ENCODE measurements around the gene ZFHX3.

The ZFHX3 gene

DNA sequence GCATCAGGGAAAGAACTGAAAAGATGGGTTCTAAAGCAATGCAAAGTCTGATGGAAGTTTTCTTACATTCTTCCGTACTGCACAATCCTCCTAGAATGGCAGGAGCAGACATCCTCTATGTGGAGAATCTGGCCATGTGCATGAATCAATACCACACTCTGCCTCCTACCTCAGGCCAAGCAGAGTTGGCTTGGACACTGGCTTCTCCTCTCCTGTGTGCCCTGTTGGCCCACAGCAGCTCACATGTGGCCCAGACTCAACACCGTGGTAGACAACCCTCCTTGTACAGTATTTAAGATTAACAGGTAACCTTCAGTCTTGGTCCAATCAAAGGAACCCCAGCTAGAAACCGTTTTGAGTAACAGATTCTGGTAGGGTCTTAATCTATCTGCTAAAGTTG lies 101.9 kb downstream of the ZFHX3 start:
- DNase-seq: no peak

DNA sequence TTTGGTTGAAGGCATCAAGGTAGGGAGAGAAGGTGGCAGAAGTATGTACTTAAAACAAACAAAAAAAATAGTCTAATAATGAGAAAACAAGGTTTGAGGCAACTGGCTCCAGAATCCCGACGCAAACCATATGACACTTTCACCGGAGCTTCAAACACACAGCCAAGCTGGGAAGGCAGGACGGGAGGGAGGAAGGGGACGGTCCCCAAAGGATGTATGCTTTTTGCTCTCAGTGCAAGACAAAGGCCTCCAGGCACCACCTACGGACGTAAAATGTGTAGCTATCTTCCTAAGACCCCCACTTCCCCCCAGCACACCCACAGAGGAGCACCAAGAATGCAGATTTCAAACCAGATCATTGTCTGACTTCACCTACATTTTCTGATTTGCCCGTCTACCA lies 102.3 kb downstream of the ZFHX3 start:
- DNase-seq: no peak

DNA sequence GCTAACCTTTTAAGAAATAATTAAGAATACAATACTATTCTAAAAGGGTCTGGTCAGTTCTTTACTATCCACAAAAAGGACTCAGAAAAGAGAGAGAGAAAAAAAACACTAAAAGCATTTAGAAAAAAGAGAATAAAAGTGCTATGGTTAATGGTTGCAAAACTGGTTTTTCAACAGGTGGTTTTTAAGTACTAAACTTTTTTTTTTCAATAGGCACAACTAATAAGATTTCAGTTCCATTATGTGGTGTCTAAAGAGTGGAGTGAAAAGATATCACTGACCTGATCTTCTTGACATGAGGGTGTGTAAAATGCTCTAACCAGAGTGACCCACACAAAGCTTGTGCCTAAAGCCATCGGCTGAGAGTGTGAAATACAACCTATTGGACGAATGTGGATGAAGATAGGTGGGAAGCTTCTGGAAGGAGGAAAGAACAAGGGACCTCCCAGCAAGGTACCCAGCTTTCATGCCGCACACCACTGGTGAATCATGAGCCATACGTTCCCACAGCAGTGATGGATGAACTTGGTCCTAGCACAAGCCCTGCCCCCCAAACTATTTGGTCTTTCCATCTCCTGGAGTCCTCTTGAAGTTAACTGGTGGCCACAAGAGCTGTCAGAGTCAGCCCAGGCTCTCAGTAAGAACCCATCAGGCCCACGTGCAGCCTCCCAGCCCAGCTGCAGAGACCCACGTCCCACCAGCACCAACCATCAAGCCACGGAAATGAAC lies 103.0 kb downstream of the ZFHX3 start:
- no peak for DNase-seq

DNA sequence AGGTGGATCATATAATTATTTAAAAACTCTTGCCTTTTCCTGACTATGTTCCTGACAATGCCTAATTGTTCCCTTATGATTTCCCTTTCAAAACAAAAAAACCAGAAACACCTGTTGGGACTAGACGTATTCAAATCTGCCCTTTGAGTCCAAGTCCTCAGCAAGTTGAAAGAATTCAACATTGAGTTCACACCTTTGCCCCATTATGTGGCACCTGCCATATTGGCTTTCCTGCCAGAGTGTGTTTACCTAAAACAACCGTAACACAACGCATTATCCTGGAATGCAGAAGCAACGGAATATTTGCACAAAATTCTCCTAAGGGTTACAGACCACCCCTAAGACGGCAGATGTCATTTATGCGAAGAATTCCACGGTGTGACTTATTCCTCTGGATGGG lies 105.9 kb downstream of the ZFHX3 start:
- no peak for DNase-seq

DNA sequence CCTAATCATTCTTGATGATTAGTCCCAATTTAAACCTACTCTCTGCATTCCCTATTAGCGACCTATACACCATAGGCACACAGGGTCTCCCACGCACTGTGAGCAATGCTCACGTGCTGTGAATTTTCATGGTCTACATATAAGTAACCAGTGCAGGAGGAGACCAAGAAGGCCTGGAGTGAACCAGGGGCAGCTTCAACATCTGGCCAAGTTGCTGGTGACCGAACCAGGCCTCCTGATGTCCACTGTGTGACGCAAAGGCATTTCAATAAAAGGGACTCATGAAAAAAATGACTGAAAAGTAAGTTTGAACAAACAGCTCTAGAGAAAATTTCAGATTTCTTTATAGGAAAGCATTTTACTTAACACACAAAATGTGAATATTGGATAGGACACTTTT lies 107.0 kb downstream of the ZFHX3 start:
- DNase-seq: no peak

DNA sequence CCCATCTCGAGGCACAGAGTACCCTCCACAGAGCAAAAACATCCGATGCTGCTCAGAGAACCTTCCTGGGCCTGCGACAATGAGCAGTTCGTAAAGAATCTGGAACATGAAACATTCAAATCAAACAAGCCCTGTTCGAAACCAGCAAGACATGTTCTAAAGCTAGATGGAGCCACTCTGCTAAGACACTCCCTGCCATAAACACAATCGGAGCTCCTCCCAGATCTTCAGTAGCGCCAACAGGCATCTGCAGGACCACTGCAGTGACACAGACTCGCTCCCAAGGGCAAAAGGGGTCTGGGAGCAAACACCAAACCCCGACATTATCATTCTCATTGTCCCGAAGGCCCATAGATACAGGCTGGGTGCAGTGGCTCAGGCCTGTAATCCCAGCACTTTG lies 108.7 kb downstream of the ZFHX3 start:
- DNase-seq: no peak

DNA sequence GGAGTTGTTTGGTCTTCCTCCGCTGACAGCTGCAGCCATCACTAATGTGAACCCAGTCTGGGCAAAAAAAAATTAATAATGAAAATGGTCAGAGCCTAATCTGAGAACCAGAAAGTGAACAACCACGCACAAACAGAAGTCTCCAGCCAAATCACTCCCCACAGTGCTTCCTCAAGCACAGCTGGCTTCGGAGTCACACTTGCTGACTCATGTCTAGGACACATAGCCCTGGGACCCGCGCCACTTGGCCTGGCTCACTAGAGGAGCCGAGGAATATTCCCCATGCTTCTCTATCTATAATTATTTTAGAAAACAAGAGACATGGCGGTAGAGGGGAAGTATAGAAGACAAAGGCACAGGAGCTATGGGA lies 109.1 kb downstream of the ZFHX3 start:
- no peak for DNase-seq

DNA sequence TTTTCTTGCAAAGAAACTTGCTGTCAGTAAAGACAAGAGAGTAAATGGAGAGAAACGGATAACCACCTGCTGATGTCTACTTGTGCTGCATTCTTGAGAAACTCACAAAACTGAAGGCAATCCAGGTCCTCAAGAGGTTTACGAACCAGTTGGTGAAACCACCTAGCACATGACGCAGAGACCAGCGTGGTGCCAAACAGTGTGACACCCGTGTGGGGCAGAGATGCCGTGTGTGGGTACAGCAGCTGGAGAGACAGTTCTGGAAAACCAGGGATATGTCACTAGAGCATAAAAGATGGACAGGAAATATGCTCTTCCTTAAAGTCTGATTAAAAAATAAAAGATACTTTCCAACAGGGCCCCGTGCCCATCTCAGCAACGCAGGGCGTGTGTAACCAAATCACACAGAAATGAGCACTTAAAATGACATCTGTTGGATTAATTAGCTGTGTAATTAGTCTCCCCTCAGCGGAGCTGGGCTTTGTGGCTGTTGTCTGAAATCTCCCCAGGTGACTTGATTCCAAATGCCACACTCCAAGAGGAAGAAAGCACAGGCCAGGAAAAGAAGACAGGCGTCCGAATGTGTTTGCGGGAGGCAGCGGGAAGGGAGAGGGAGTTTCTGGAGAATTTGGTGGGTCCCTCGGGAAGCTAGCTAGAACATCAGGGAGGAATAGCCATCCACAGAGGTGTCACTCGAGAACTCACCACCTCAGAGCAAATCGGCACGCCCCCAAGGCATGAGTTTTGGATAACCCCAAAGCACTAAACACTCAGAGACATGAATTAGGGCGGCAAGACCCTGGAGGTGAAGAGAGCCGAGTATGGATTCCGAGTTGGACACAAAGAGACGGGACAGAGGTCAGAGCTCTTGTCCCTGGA lies 109.8 kb downstream of the ZFHX3 start:
- DNase-seq: no peak

DNA sequence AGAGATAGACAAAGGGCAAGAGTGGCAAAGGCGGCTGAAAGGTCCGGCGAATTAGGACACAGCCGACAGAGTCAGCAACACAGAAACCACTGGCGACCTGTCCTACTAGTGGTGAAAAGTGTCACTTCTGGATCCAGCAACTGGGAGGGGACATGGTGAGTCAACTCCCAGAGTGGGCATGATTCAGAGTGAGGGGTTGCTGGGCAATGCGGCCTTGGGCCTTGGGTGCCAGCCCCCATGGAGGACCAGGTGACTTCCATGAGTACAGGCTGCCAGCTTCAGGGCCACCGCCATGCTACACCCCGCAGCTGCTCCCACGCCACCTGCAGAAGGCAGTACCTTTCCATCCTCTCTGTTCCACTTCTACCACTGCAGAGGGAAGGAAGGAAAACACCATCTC lies 110.6 kb downstream of the ZFHX3 start:
- DNase-seq: no peak

DNA sequence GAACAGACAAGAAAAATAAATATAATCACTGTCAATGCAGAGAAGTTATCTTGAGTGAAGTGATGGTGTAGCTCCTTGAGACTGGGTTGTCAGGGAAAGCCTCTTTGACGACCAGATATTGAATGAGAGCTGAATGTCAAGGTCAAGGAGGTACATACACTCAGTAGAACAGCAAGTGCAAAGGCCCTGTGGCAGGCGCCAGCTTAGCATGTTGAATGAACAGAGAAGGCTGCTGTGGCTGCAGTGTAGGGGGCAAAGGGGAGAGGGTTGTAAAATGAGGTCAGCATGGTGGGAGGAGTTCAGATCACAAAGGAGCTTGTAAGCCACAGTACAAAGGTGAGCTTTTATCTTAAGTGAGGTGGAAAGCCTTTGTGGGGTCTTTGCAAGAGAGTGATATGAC lies 111.5 kb downstream of the ZFHX3 start:
- no peak for DNase-seq

DNA sequence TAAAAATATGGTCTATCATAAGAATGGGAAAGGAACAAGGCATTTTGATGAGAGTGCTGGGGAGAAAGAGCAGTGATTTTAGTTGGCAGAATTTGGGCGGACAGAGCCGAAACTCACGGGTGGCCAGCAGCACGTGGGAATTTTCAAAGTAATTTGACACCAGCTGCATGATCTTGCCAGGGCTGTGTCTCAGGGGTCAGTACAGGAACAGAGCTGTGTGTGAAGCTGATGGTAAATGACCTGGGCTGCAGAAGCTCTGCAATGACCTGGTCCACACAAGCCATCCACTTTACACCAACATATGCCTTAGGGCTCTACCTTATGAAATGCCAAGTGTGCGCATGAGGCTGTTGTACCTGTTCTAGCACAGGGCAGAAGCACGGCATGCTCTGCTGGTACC lies 112.0 kb downstream of the ZFHX3 start:
- no peak for DNase-seq

DNA sequence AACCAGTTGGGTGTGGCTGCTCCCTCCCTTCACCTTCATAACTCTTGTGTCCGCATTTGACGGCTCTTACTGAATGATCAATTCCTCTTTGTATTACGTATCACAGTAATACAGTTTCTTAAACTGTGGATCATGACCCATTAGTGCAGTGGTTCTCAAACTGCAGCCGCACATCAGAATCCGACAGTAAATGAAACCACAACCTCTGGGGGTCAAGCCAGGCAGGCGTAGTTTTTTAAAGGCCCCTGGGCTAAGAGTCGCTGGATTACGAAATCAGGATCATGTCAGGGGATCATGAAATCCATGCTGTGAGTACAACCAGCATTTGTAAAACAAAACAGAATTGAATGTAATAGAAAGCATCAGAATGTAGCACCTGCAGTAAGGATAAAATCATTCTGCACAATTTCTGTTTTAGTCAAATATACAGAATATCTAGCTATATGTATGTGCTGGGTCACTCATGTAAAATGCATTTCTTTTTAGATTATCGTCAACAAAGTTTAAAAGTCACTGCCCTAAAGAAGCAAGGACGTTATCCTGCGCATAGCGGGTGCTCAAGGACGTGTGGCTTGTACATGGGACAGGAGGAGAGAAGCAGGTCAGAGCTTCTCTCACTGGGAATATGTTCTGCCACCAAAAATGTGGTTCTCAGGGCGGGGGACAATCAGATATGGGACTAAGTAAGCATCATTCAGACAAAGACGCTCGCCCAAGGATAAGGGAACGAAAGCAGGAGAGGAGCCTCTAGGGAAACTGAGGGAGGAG lies 113.1 kb downstream of the ZFHX3 start:
- no peak for DNase-seq

DNA sequence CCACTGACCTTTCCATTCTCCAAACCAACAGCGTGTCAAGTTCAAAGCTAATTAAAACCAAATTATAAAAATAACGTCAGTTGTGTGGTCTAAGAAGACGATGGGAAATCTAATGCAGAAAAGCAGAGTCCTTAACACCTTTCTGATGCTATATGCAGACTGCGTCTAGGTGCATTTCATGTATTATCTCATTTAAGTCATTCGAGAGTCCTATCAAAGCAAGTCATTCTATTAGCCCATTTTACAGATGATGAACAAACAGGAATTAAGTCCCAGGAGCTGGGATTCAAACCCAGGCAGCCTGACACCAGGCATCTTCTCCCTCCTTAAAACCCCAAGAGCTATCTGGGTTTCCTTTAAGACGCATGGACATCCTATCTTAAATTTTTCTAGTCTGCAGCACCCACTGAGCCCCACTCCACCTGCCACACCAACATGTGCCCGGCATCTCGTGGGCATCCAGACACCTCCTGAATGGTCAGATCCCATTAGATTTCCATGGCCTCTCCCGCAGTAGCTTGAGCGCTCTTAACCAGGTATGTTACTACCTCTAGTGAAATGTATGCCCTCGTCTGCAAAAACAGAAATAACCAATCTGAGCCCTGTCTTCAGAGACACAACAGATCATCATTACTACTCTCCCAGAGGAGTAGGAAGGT lies 115.1 kb downstream of the ZFHX3 start:
- no peak for DNase-seq

DNA sequence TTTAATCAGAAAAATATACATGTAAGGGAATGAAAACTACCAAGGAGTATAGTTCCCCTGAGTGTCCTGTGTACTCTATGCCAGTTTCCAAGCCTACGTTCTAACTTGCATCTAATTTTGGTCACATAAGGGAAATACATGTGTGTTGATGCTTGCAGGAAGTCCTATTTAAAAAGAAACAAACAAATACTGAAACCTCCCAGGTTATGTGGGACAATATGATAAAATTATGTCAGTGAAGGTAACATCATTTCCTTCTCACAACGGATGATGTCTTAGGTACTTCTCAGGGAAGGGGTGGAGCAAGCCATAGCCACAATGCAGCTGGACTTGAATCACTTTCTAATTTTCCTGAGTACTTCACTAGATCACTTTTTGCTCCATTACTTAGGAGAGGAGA lies 115.9 kb downstream of the ZFHX3 start:
- no peak for DNase-seq

DNA sequence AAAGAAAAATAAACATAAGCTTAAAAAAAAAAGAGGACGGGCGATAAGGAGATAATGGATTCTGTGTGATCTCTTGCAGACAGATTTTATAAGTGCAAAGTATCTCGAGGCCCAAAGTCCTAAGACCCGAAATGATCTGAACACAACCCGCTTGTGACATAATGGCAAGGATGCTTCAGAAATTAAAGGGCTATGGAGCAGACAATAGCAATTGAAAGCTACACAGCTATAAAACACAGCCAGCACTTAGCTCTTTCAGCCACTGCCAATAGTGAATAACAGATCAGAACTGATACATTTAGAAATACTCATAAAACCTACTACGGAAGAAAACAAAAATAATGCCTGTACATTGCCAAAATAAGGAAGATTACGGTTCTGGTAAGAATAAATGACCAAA lies 117.5 kb downstream of the ZFHX3 start:
- no peak for DNase-seq

DNA sequence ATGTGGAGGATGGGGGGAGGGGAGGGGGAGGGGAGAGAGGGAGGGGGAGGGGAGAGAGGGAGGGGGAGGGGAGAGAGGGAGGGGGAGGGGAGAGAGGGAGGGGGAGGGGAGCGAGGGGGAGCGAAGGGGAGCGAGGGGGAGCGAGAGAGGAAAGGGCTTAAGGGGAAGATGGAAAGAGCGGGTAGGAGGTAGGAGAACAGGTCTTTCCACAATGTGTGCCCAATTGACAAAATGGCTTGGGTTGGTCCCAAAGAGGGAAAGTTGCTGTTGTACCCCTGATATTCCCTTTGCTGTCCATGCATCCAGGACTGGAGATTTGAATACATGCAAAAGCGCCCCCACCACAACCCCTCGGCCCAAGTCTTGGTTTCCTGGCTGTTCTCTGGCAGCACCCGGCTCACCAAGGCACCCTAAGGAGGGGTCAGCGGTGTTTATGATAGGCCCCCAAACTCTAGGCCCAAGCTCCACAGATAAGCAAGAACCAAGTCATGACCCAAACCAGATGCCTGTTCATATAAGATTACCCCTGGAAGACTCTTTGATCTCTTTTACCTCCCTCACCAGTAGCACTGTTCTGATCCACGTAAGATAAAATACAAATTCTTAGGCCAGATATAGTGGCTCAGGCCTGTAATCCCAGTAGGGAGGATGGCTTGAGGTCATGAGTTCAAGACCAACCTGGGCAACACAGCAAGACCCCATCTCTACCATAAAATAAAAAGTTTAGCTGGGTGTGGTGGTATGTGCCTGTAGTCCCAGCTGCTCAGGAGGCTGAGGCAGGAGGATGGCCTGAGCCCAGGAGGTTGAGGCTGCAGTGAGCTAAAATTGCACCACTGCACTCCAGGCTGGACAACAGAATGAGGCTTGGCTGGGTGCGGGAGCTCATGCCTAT lies 119.6 kb downstream of the ZFHX3 start:
- DNase-seq: no peak

DNA sequence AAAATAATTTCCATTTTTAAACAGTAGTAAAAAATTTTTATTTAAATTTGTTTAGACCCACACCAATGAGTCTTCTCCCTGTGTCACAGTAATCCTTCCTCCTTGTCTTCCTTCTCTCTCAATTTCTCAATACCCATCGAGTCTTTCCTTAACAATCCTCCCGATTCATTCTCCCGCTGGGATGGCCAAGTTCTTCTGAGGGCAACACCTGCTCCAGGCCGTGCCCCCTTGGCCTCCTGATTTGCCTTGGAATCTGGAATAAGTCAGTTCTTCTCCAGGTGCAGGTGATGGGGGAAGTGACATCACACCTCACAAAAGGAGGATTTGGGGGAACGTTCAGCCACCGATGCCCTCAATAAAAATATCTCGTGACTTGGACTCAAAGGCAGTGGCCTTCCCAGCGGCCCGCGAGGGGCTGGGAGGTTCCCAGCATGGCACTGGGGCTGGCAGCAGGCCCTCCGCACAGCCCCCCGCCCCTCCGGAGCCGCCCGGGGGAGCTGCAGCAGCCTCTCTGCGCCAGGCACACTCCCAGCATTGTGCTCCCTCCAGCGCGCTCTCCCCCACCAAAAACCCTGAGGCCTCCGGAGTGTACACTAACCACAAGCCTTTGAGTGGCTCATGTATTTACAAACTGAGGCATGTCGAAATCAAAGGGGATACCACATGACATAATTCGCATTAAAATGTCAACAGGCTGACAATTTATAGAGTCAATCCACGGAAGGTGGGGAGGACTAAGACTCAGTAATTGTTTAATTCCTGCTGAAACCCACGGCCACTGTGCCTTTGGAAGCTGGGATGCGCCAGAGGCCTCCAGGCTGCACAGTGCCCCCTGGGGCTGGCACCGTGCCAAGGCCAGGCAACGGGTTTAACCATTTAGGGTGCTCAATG lies 120.5 kb downstream of the ZFHX3 start:
- DNase-seq: no peak

DNA sequence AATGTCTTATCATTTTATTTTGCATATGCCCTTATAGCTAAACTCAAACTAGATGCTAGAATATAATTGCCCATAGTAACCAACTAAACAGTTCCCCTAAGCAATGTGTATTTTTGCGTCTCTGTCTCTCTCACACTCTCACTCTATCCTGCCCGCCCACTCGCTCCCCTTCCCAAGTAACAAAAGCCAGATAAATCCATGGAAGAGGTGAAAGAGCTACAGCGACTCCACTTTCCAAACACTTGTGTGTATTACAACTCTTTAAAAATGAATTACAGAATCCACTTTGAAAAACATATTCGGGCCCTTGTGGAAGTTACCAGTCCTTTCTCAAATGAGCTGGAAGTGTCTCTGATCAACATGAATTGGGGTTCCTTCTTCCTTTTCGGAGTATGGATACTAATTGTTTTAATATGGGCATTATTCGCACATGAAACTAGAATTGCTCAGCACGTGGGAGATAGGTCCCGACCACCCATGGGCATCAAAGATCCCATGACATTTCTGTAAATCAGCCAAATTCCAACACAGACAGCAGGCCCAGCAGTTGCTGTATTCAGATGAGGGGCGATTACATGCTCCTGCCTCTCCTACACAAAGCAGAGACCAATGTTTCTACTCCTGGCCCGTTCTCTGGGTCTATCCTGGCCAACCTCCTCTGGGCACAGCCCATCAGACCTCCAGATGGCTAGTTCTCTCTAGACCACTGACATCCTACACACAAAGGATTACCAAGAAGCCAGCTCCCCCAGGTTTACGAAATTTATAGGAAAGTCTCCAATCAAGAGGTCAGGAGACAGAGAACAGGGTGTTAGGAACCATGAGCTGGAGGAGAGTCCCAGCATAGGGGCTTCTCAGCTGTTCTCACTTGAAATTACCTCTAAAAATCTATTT lies 121.5 kb downstream of the ZFHX3 start:
- DNase-seq: no peak

DNA sequence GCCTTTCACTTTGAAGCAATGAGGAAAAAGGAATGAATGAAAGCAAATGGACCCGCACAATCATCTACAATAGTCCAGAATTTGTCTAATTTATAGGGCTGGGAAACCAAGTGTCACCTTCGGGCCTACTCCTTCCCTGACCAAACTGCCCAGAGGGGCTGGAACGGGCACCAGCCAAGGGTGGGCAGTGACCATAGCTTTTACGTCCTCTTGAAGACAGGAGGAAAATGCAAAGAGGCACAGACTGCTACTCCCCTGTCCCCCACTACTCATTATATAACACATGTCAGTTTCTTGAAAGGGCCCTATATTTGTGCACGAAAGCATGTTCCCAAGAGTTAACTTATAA lies 122.3 kb downstream of the ZFHX3 start:
- no peak for DNase-seq

All from activated CD4-positive, alpha-beta T cell treated with anti-CD3 and anti-CD28 coated beads for 1 hour (primary cell).